ENCODE data around the gene ATG4D.

Gene ATG4D

DNA sequence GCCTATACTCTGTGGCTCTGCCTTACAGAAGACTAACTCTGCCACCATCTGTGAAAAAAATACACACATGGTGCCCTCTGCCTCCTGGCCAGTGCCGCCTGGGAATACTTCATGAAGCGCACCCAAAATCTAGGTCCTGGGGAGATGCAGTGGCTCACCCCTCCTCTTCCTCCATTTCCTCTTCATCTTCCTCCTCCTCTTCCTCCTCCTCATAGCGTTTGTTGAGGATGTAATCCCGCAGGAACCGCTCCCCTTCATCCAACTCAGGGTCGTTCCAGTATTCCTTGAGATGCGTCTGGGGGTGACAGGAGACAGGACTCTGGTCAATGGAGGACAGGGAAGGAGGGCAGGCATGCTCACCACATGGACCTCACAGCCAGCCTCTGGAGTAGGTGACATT lies 16.4 kb downstream of the ATG4D start:
- no peak for DNase-seq (ENCODE audit: low read depth)
- TF ChIP-seq, protein P1, sequence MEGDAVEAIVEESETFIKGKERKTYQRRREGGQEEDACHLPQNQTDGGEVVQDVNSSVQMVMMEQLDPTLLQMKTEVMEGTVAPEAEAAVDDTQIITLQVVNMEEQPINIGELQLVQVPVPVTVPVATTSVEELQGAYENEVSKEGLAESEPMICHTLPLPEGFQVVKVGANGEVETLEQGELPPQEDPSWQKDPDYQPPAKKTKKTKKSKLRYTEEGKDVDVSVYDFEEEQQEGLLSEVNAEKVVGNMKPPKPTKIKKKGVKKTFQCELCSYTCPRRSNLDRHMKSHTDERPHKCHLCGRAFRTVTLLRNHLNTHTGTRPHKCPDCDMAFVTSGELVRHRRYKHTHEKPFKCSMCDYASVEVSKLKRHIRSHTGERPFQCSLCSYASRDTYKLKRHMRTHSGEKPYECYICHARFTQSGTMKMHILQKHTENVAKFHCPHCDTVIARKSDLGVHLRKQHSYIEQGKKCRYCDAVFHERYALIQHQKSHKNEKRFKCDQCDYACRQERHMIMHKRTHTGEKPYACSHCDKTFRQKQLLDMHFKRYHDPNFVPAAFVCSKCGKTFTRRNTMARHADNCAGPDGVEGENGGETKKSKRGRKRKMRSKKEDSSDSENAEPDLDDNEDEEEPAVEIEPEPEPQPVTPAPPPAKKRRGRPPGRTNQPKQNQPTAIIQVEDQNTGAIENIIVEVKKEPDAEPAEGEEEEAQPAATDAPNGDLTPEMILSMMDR (IDR thresholded peaks at IDR 0.05; ENCODE audit: control insufficient read depth, extremely low read depth, insufficient read depth): no peak
- no peak overlapping the region for H3K4me3 ChIP-seq (ENCODE audit: low read depth, low read length)

DNA sequence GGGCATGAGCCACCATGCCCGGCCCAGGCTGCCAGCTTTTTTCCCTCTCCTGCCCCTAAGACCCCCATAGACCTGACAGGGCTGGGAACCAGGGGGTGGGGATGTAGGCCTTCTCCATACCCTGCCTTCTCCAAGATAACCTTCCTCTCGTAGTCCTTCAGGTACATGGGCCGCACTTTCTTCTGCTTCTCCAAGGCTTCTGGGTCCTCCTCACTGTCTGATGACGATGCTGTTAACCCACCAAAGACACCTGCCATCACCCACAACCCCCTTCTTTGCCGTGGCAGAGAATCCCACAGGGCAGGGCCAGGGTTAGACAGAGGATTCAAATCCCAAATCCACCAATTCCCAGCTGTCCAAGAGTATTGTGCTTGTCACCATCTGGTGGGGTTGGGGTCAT lies 18.9 kb downstream of the ATG4D start:
- TF ChIP-seq, protein P1 (IDR thresholded peaks at IDR 0.05; ENCODE audit: control insufficient read depth, extremely low read depth, insufficient read depth): no peak
- H3K4me3 ChIP-seq (ENCODE audit: low read depth, low read length): no peak overlapping the region
- DNase-seq (ENCODE audit: low read depth): no peak

DNA sequence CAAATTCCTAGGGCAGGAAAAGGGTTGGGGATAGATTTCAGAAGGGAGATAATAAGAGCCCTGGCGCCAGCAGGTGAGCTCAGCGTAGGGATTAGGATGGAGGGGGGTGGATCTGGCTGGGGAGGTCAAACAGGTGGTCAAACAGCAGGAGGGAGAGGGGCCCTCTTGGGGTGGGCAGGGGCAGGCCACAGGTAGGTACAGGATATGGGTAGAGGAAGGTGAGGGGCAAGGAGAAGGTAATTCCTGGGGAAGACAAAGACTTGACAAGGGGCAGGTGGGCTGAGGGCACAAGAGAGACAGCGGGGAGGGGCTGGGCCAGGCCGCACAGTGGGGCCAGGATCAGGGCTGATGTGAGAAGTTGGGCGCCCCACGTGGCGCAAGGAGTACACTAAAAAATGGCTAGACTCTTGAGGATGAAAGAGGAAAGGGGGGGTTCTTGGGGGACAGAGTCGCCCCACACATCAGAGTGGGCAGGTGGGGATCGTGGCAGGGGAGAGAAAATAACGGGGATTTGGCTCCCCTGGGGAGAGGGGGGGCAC lies 21.4 kb downstream of the ATG4D start:
- TF ChIP-seq, protein P1 (IDR thresholded peaks at IDR 0.05; ENCODE audit: control insufficient read depth, extremely low read depth, insufficient read depth): peak; percentile 51
- DNase-seq (ENCODE audit: low read depth): no peak
- peak overlapping the region; percentile 95 for H3K4me3 ChIP-seq (ENCODE audit: low read depth, low read length)

DNA sequence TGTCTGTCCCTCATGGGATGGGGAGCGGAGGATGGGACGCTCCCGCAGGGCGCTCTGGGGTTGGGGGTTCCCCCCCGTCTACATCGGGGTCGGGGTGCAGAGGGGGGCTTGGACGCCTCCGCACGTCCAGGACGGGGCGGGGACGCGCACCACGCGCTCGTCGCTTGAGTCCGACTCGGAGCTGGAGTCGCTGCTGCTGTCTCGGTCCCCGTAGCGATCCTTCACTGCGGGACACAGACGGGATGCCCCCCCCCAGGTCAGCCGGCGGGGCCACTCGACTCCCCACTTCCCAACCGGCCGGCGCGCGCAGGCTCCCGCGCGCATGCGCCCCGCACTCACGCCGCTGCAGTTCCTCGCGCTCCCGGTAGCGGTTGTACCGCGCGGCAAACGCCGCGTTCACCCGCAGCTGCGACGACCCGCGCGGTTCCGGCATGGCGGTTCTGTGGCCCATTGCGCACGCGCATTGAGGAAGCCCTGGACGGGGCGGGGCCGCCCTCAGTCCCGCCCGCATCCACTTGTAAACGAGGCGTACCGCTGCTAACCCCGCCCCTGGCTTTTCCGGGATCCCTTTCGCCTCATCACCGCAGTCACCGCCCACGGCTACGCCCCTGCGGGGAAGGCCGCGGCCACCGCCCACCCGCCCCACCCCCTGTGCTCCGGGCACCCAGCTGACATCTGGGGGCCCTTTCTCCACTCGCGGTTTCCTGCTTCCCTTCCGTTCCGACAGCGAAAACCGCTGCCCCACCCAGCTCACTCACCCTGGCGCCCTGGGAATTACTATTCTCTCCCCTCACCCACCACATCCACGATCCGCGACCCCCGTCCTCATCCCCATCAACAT lies 22.1 kb downstream of the ATG4D start, which contains the start of gene KRI1:
KRI1 (minus strand) TSS at position 444 of the 841 bp plus-strand sequence; CDS start at position 433, 11 bp downstream.
- TF ChIP-seq, protein P1 (IDR thresholded peaks at IDR 0.05; ENCODE audit: control insufficient read depth, extremely low read depth, insufficient read depth): peak; percentile 28; the same call in 1 of the 2 replicates
- DNase-seq (ENCODE audit: low read depth): peak; percentile 76
- peak within 1 kb of the TSS; percentile 95 for H3K4me3 ChIP-seq (ENCODE audit: low read depth, low read length)

DNA sequence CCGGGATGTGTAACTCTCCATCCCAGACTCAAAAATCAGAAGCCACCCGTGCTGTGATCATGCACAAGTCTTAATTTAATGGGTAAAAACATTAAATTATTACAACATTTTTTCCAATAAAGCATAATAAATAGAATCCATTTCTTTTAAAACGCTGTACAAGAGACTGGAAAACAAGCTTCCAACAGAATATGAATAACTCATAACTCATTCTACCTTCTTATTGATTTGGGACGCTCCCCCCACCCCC lies 22.6 kb downstream of the ATG4D start:
- no peak for DNase-seq (ENCODE audit: low read depth)
- H3K4me3 ChIP-seq (ENCODE audit: low read depth, low read length): peak overlapping the region; percentile 95
- TF ChIP-seq, protein P1 (IDR thresholded peaks at IDR 0.05; ENCODE audit: control insufficient read depth, extremely low read depth, insufficient read depth): no peak

DNA sequence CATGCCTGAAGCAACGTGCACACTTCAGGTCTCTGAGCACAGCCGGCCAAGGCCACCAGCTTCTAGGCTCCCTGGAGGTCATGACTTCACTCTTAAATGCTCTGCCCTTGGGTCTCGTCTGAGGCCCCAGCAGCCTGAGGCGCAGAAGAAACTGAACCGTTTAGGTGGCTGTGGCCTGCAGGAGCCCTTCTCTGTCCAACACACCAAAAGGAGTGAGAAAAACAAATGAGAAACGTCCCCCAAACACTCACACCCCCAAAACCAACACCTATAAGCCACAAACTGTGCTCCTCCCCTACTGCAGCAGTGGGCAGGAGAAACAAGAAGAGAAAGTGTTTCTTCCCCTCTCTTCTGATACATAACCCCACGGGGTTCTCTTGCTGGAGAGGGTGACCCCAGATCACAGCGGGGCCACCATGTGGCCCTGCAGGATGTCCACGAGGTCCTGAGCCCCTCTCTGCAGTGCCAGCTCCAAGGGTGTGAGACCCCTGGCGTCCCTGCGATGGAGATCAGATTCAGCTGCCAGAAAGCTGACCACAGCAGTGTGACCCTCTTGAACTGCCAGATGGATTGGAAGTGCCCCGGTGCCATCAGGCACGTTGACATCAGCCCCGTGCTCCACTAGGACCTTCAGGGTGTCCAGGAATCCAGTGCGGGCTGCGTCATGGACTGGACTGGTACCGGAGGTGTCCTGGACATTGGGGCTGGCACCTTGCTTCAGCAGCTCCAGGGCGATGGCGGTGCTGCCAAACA lies 23.1 kb downstream of the ATG4D start:
- TF ChIP-seq, protein P1 (IDR thresholded peaks at IDR 0.05; ENCODE audit: control insufficient read depth, extremely low read depth, insufficient read depth): no peak
- no peak overlapping the region; the same call in 1 of the 2 replicates for H3K4me3 ChIP-seq (ENCODE audit: low read depth, low read length)
- no peak for DNase-seq (ENCODE audit: low read depth)

Data from LNCaP clone FGC (cell line).